Stimulated activated effector memory CD8-positive, alpha-beta T cell treated with anti-CD3 and anti-CD28 coated beads, Interleukin-12 subunit alpha, Interleukin-12 subunit beta, amount 100 ng/mL, for 72 hours (primary cell): Measurements from ENCODE around the gene JAKMIP1.

Experiments
- ATAC-seq: fragments of 150-1000 bp; cut with Tn5 transposase; 2 replicates; pipeline ENCODE4 v1.10.0; 2021
- DNase-seq, 2 donors: peaks; one replicate each; pipeline ENCODE4 v3.0.0; 2021 to 2022; ENCODE audit warnings: low spot score in 2 of 2
- H3K27ac Mint-ChIP-seq: one replicate; pipeline ENCODE4 v1.8.0; 2022; ENCODE audit warnings: mild to moderate bottlenecking, mixed read lengths
- H3K36me3 Mint-ChIP-seq: one replicate; pipeline ENCODE4 v1.8.0; 2022; ENCODE audit warnings: mild to moderate bottlenecking, mixed read lengths
- H3K4me1 Mint-ChIP-seq: one replicate; pipeline ENCODE4 v1.8.0; 2022; ENCODE audit warnings: mixed read lengths
- H3K4me3 Mint-ChIP-seq: one replicate; pipeline ENCODE4 v1.8.0; 2022; ENCODE audit warnings: mild to moderate bottlenecking, mixed read lengths
- H3K9me3 Mint-ChIP-seq: one replicate; pipeline ENCODE4 v1.8.0; 2022; ENCODE audit warnings: mixed read lengths

JAKMIP1 gene

DNA sequence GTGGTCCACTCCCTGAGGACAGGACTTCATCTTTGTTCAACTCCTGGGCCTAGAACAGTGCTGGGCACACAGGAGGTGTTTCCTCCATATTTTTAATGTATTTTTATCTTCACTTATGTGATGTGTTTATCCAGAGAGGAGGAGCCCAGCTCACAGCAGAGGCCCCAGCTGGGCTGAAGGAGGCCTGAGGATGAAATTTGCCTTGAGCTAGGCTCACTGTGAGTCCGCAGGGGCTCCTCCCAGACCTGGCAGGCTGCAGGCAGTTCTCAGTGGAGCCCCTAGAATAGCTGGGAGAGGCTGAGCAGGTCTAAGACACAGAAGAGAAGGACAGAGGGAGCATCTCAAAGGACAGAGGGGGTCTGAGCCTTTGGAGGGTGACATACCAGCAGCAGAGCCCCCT, 208.9 kb downstream of the JAKMIP1 start:
- Mint-ChIP-seq H3K27ac (no peak overlapping the region), H3K4me1 (peaks cover 13% of the 10 kb centered on the region), H3K36me3 (no peaks in the 10 kb centered on the region), H3K9me3 (no peaks in the 10 kb centered on the region), H3K4me3 (no peak overlapping the region)
- DNase-seq, result no peak
- ATAC-seq, result no peak

DNA sequence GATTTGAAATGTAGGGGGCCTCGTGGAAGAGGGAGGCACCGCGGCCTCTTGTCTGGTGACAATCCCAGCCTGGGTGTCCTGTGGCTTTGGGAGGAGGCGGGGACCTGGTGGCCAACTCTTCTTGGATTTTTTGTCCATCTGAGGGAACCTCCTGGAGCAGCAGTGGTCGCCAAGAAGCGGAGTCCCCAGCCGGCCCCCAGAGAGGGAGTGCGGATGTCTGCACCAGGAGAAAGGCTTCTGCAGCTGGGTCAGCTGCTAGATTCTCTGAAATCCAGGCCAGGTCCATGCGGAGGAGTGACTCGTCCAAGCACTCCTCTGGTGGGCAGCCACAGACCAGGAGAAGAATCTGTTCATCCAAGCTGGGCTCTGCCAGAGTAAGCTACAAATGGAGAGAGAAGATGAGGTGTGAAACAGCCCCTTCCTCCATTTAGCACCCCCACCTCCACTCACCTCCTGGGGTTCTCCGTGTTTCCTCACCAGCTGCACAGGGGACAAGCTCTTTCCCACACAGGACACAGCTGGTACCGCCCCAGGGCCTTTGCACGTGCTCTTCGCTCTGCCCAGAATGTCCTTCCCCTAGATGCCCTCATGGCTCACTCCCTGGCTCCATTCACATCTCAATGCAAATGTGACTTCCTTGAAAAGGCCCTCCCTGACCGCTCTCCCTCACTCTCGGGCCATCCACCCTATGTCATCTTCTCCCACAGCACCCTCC, 209.7 kb downstream of the JAKMIP1 start:
- no peaks in the 10 kb centered on the region for H3K9me3 Mint-ChIP-seq
- H3K4me3 Mint-ChIP-seq, result no peak overlapping the region

DNA sequence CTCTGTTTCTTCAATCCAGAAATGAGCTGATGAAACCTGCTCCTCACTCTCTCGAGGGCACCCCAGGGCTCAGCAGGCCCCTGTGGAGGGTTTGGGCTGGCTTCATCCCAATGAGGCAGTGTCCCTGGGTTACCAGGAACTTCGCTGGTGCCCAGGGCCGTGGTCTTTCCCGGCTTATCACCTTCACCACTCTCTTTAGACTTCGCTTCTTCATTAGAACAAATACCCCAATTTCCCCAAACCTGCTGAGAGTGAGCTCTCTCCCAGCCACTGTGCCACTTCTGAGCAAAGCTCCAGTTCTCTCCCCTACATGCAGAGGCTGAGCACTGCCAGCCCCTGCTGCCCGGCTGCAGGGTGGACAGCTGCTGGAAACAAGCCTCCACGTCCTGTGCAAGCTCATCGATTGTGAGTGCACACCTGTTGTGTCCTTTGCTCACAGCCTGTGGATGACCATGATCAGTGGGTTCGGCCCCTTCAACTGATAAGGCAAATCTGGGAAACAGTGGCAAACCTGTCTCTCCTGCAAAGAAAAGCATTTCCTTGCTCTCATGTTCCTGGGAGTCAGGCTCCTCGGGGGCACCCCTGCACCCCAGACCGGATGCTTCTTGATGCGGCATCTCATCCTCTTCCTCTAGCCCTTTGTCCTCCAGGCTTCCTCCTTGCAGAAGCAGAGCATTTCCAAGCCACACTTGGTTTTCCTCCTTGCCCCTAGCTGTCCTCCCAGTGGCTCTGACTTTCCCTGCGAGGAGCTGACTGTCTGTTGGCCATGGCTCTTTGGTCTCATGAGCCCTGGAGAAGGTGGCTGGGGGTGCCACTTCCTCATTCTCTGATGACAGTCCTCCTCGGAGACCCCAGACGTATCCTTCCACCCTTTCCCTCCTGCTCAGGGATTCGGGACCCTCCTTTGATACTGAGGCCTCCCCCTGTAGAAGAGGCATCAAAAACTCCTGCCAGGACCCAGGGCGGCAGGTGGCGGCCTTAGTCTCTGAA, 210.8 kb downstream of the JAKMIP1 start:
- H3K4me3 Mint-ChIP-seq, result no peak overlapping the region
- no peaks in the 10 kb centered on the region for H3K36me3 Mint-ChIP-seq
- H3K4me1 Mint-ChIP-seq, result no peaks in the 10 kb centered on the region
- H3K9me3 Mint-ChIP-seq, result peaks cover 7% of the 10 kb centered on the region
- ATAC-seq (no peak), DNase-seq (no peak)
- no peak overlapping the region for H3K27ac Mint-ChIP-seq

More for the DNA sequence above, 209.7 kb downstream of the JAKMIP1 start:
- peaks cover 5% of the 10 kb centered on the region for H3K4me1 Mint-ChIP-seq
- no peak overlapping the region for H3K27ac Mint-ChIP-seq
- no peaks in the 10 kb centered on the region for H3K36me3 Mint-ChIP-seq
- DNase-seq (no peak), ATAC-seq (no peak)

DNA sequence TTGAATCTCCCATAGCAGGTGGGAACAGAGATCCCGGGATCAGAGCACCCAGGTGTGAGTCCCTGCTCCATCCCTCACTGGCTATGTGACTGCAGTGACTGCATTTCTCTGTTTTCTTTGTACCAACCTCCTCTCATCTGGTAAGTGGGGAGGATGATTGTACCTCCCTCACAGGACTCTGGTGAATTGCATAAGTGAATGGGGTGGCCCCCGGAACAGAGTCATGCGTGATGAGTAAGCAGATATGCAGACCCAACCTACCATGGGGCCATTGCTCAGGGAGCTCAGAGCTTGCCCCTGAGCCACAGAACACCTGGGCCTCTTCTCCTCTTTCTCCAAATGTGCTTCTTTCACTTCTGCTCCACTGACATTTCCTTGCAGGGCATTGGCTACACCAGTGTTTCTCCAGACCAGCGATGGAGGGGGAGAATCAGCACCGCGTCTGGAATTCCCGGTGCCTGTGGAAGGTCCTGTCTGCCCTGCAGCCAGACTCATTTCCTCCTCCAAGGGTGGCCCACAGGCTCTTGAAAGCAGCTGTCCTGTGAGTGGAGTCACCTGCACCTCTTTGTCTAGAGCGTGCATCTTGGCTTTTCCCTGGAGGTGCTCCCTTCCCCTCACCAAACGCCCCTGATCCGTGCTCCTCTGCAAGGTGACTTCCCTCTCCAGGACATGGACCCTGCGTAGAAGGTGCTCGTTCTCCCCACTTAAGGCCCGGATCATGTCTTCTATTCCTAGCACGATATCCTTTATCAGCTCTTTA, 212.1 kb downstream of the JAKMIP1 start:
- H3K36me3 Mint-ChIP-seq, result no peaks in the 10 kb centered on the region
- peak; percentile 53 for ATAC-seq
- no peaks in the 10 kb centered on the region for H3K4me1 Mint-ChIP-seq
- no peak overlapping the region for H3K27ac Mint-ChIP-seq
- peaks cover 18% of the 10 kb centered on the region for H3K9me3 Mint-ChIP-seq
- H3K4me3 Mint-ChIP-seq, result no peak overlapping the region
- no peak for DNase-seq

DNA sequence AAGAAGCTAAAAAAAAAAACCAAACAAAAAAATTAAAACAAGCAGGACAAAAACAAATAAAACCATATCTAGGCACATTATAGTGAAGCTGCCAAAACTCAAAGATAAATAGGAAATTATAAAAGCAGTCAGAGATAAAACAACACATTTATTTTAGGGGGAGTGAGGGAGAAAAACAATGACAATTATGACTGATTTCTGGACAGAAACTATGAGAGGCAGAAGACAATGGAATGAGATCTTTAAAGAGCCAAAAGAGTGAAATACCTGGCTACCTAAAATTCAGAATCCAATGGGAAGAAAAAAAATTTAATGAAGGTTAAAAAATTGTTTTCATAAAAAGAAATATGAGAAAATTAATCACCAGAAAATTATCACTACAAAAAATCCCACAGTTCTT, 215.5 kb downstream of the JAKMIP1 start:
- Mint-ChIP-seq H3K27ac (no peak overlapping the region), H3K36me3 (no peaks in the 10 kb centered on the region), H3K4me3 (no peak overlapping the region), H3K4me1 (no peaks in the 10 kb centered on the region), H3K9me3 (peaks cover 19% of the 10 kb centered on the region)
- DNase-seq, result no peak
- ATAC-seq, result no peak

DNA sequence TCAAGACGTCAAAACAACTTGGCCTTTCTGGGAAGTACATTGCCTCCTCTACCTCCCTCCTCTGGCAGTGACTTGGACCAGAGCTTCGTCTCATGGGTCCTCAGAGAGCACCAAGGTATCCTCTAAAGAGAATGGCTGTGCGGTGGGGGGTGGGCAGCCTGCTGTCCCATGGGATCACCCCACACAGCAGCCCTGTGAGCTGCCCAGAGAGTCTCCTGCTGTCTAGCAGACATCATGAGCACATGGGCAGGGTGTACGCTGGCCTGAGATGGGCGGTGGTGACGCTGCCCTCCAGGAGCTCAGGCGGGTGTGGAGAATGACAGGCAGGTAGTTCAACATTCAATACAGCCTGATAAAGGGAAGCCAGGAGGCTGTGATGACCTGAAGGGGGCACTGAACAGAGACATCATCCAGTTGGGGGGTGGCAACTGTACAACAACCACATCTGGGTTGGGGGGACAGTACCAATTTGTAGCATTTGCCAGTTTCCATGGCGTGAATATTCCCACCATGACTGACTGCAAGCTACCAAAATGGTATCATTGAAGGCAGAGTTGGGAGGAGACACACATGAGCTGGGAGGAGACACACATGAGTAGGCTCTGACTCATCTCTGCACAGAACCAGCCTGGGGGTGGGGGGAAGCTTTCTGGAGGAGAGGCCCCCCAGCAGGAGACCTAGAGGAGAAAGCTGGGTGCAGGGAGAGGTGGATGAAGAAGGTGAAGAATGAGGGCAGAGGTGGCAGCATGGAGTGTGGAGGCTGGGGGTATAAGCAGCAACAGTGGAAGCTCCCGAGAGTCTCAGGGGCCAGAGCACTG, 218.0 kb downstream of the JAKMIP1 start:
- Mint-ChIP-seq H3K4me3 (no peak overlapping the region), H3K27ac (no peak overlapping the region), H3K36me3 (no peaks in the 10 kb centered on the region), H3K9me3 (peaks cover 19% of the 10 kb centered on the region), H3K4me1 (no peaks in the 10 kb centered on the region)
- ATAC-seq (no peak), DNase-seq (no peak)

DNA sequence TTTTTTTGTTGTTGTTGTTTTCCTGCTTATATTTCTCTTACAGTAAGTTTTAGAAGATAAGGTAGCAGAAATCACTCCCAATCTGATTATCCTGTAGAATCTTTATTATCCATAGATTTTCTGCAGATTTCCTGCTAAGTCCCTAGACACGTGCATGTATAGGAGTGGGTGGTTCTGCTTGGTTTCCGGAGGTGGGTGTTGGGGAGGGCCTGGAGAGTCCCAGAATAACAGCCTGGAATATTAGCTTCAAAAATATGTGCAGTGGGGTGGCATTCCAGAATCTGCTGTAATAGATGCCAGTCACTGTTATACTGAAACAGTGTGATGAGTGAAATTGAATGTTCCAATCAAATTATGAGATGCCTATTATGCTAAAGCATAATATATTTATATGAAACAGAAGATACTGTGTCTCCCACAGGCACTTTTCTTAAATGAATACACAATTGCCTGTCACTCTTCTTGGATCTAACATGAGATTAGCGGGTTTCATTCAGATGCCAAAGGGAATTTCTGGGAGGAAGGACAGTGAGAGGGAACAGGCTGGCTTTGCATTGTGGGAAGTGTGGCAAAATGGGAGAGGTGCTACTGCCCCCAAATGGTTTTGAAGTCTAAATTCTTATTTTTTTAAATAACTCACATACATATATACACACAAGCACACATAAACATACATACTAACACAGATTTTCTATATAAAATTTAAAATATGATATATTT, 219.8 kb downstream of the JAKMIP1 start:
- Mint-ChIP-seq H3K9me3 (peaks cover 19% of the 10 kb centered on the region), H3K4me1 (no peaks in the 10 kb centered on the region), H3K4me3 (no peak overlapping the region), H3K36me3 (no peaks in the 10 kb centered on the region), H3K27ac (no peak overlapping the region)
- DNase-seq (no peak), ATAC-seq (no peak)

DNA sequence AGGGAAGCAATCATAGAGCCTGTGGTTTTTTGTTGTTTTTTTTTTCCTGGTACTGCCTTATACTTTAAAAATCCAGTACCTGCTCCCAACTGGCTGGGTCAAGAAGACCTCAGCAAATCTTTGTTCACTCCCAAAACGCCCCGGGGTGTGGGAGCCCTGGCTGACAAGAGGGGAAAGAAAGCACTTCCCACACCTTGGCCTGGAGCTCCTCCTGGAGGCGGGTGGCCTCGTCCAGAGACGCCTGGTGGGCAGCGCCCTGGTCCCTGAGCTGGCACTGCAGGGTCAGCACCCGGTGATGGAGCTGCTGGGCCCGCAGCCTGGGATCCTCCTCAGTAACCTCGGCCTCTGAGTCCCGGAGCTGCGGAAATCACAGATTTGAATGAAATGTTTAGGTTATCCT, 220.4 kb downstream of the JAKMIP1 start:
- ATAC-seq (no peak), DNase-seq (no peak)
- Mint-ChIP-seq H3K9me3 (peaks cover 17% of the 10 kb centered on the region), H3K4me3 (no peak overlapping the region), H3K4me1 (no peaks in the 10 kb centered on the region), H3K27ac (no peak overlapping the region), H3K36me3 (no peaks in the 10 kb centered on the region)

DNA sequence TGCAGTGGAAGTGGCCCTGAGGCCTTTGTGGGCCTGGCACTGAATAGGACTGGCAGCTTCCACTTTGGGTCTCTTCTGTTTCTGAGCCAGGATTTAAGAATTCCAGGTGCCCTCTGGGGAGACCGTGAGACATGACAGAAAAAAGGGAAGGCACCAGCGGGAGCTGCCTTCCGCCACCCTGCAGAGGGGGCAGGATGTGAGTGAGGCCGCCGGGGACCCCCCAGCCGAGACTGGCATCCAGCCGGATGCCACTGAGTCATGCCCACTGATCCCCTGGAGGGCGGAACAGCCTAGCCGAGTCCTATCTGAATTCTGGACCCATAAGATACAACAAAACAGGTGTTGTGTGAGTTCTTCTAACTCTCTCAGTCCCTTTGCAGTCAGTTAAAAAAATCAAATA, 223.4 kb downstream of the JAKMIP1 start:
- no peaks in the 10 kb centered on the region for H3K9me3 Mint-ChIP-seq
- H3K27ac Mint-ChIP-seq, result no peak overlapping the region
- H3K36me3 Mint-ChIP-seq, result no peaks in the 10 kb centered on the region
- ATAC-seq, result no peak
- H3K4me3 Mint-ChIP-seq, result no peak overlapping the region
- no peaks in the 10 kb centered on the region for H3K4me1 Mint-ChIP-seq
- no peak for DNase-seq

DNA sequence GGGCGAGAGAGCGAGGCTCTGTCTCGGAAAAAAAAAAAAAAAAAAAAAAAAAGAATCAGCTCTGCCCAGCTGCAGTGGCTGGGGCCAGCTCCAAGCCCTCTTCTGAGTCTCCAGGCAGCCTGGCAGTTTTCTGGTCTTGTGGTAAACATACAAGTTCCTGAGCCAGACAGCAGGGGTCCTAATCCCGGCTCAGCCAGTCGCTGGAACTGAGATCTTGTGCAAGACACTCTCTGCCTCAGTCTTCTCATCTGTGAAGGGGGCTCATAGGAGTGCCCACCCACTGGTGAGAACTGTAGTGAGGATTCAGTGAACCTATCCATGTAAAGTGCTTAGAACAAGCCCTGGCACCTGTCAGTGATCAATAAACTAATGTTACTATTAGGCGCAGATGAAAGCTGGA, 223.9 kb downstream of the JAKMIP1 start:
- no peak overlapping the region for H3K4me3 Mint-ChIP-seq
- H3K27ac Mint-ChIP-seq, result no peak overlapping the region
- no peak for ATAC-seq
- no peaks in the 10 kb centered on the region for H3K4me1 Mint-ChIP-seq
- H3K36me3 Mint-ChIP-seq, result no peaks in the 10 kb centered on the region
- no peak for DNase-seq
- no peaks in the 10 kb centered on the region for H3K9me3 Mint-ChIP-seq
